Astrocyte (in vitro differentiated cells and primary cell): ENCODE measurements around the gene UPF2. TPM values are rescaled to one million over a fixed set of nuclear protein-coding genes. Genes with fewer than 3 reads are reported as not detected.

ENCODE experiments used
- DNase-seq: peaks from one replicate; pipeline ENCODE4 v3.0.0-alpha.2; 2010; ENCODE audit warnings: low read depth
- FAIRE-seq: peaks from 2 replicates; lab custom pipeline; 2011; peaks lifted over from hg19 to GRCh38; lab: Jason Lieb, UNC
- H2AFZ ChIP-seq: 2 replicates; pipeline ENCODE4 v1.6.0; 2012; ENCODE audit warnings: low read depth, low read length, inconsistent platforms
- H3K27ac ChIP-seq: 2 replicates; pipeline ENCODE4 v1.5.1; 2011; ENCODE audit warnings: low read depth, low read length, inconsistent platforms
- H3K27me3 ChIP-seq: 2 replicates; pipeline ENCODE4 v1.6.0; 2011; ENCODE audit warnings: low read length, inconsistent platforms; ENCODE audit not compliant: insufficient read depth
- H3K36me3 ChIP-seq: 2 replicates; pipeline ENCODE4 v1.5.1; 2011; ENCODE audit warnings: low read length, inconsistent platforms; ENCODE audit not compliant: insufficient read depth
- H3K4me1 ChIP-seq: 2 replicates; pipeline ENCODE4 v1.5.1; 2011; ENCODE audit warnings: low read length, inconsistent platforms; ENCODE audit not compliant: insufficient read depth
- H3K4me2 ChIP-seq: 2 replicates; pipeline ENCODE4 v1.6.0; 2012; ENCODE audit warnings: low read length, inconsistent platforms
- H3K4me3 ChIP-seq: 2 replicates; pipeline ENCODE4 v1.5.1; 2011; ENCODE audit warnings: low read depth, mild to moderate bottlenecking, low read length, inconsistent platforms; ENCODE audit not compliant: insufficient read depth
- H3K79me2 ChIP-seq: 2 replicates; pipeline ENCODE4 v1.6.0; 2012; ENCODE audit warnings: mild to moderate bottlenecking, low read length, inconsistent platforms; ENCODE audit not compliant: insufficient read depth
- H3K9ac ChIP-seq: 2 replicates; pipeline ENCODE4 v1.6.0; 2012; ENCODE audit warnings: mild to moderate bottlenecking, low read length, inconsistent platforms
- H3K9me3 ChIP-seq: 2 replicates; pipeline ENCODE4 v1.5.1; 2012; ENCODE audit warnings: low read depth, mild to moderate bottlenecking, low read length, inconsistent platforms; ENCODE audit not compliant: insufficient read depth
- H4K20me1 ChIP-seq: 2 replicates; pipeline ENCODE4 v1.6.0; 2012; ENCODE audit warnings: low read length, inconsistent platforms; ENCODE audit not compliant: insufficient read depth
- H3K27ac Mint-ChIP-seq: one replicate; pipeline ENCODE4 v1.8.0; 2021; ENCODE audit warnings: mild to moderate bottlenecking, mixed read lengths; ENCODE audit not compliant: unreplicated experiment
- H3K27me3 Mint-ChIP-seq: one replicate; pipeline ENCODE4 v1.8.0; 2021; ENCODE audit warnings: low read depth, mixed read lengths; ENCODE audit not compliant: unreplicated experiment
- H3K36me3 Mint-ChIP-seq: one replicate; pipeline ENCODE4 v1.8.0; 2021; ENCODE audit warnings: low read depth, mixed read lengths; ENCODE audit not compliant: unreplicated experiment
- H3K4me1 Mint-ChIP-seq: one replicate; pipeline ENCODE4 v1.8.0; 2021; ENCODE audit warnings: low read depth, mixed read lengths; ENCODE audit not compliant: unreplicated experiment
- H3K4me3 Mint-ChIP-seq: one replicate; pipeline ENCODE4 v1.8.0; 2021; ENCODE audit warnings: mild to moderate bottlenecking, moderate library complexity, mixed read lengths; ENCODE audit not compliant: unreplicated experiment
- H3K9me3 Mint-ChIP-seq: one replicate; pipeline ENCODE4 v1.8.0; 2021; ENCODE audit warnings: mild to moderate bottlenecking, mixed read lengths; ENCODE audit not compliant: unreplicated experiment
- CTCF ChIP-seq: IDR thresholded peaks from 2 replicates; pipeline ENCODE4 v1.5.1; 2011; ENCODE audit warnings: low read depth, mild to moderate bottlenecking, inconsistent platforms, low read length, moderate library complexity; ENCODE audit not compliant: insufficient read depth
- EZH2 ChIP-seq: IDR thresholded peaks from 2 replicates; pipeline ENCODE4 v1.6.1; 2012; ENCODE audit warnings: mild to moderate bottlenecking, low read length, inconsistent platforms; ENCODE audit not compliant: insufficient read depth
- total RNA-seq: library from RNA; stranded (reverse); gene quantifications from 2 replicates; pipeline ENCODE4 v1.2.1, GENCODE V29; 2021

UPF2 gene
- total RNA-seq, 1 donor from 2014 or later = 23.2 TPM

GRCh38 chr10:12020574-12020973 is 22.0 kb downstream of the UPF2 start:
- Mint-ChIP-seq H3K4me1 (no peaks in the 10 kb centered on the region), H3K36me3 (peaks cover 3% of the 10 kb centered on the region), H3K4me3 (no peak overlapping the region), H3K9me3 (no peaks in the 10 kb centered on the region), H3K27ac (no peak overlapping the region), H3K27me3 (no peaks in the 10 kb centered on the region)
- no peak overlapping the region for H3K4me2 ChIP-seq
- H3K9me3 ChIP-seq = no peaks in the 10 kb centered on the region
- no peaks in the 10 kb centered on the region for H3K4me1 ChIP-seq
- peaks cover 3% of the 10 kb centered on the region for H3K36me3 ChIP-seq
- peaks cover 35% of the 10 kb centered on the region for H4K20me1 ChIP-seq
- FAIRE-seq = no peak
- no peak overlapping the region for H3K9ac ChIP-seq
- no peak overlapping the region for H3K27ac ChIP-seq
- TF ChIP-seq CTCF = no peak
- no peak for TF ChIP-seq EZH2
- no peaks in the 10 kb centered on the region for H3K27me3 ChIP-seq
- H3K4me3 ChIP-seq = no peak overlapping the region
- DNase-seq = no peak
- H2AFZ ChIP-seq = no peak overlapping the region
- H3K79me2 ChIP-seq = peaks cover 52% of the 10 kb centered on the region

GRCh38 chr10:12019283-12019971 is 23.2 kb downstream of the UPF2 start:
- H3K4me2 ChIP-seq = no peak overlapping the region
- Mint-ChIP-seq H3K4me3 (no peak overlapping the region), H3K9me3 (no peaks in the 10 kb centered on the region), H3K4me1 (no peaks in the 10 kb centered on the region), H3K27ac (no peak overlapping the region), H3K27me3 (no peaks in the 10 kb centered on the region), H3K36me3 (peaks cover 3% of the 10 kb centered on the region)
- H3K36me3 ChIP-seq = peaks cover 3% of the 10 kb centered on the region
- peaks cover 44% of the 10 kb centered on the region for H3K79me2 ChIP-seq
- no peak overlapping the region for H3K4me3 ChIP-seq
- no peak for FAIRE-seq
- H3K9me3 ChIP-seq = no peaks in the 10 kb centered on the region
- H2AFZ ChIP-seq = no peak overlapping the region
- TF ChIP-seq EZH2 = no peak
- DNase-seq = no peak
- no peak overlapping the region for H3K27ac ChIP-seq
- H4K20me1 ChIP-seq = peaks cover 28% of the 10 kb centered on the region
- no peak overlapping the region for H3K9ac ChIP-seq
- H3K27me3 ChIP-seq = no peaks in the 10 kb centered on the region
- no peaks in the 10 kb centered on the region for H3K4me1 ChIP-seq

- Histone ChIP-seq H3K9ac (no peak overlapping the region), H3K4me1 (no peaks in the 10 kb centered on the region), H3K36me3 (peaks cover 3% of the 10 kb centered on the region), H3K9me3 (no peaks in the 10 kb centered on the region), H4K20me1 (peaks cover 31% of the 10 kb centered on the region), H3K27me3 (no peaks in the 10 kb centered on the region), H3K4me3 (no peak overlapping the region), H3K79me2 (peaks cover 44% of the 10 kb centered on the region), H2AFZ (no peak overlapping the region), H3K27ac (no peak overlapping the region), H3K4me2 (no peak overlapping the region)
- no peaks in the 10 kb centered on the region for H3K4me1 Mint-ChIP-seq
- TF ChIP-seq EZH2 (no peak), CTCF (no peak)
- FAIRE-seq = no peak
- peaks cover 3% of the 10 kb centered on the region for H3K36me3 Mint-ChIP-seq
- H3K27me3 Mint-ChIP-seq = no peaks in the 10 kb centered on the region
- DNase-seq = no peak
- no peak overlapping the region for H3K27ac Mint-ChIP-seq
- H3K9me3 Mint-ChIP-seq = no peaks in the 10 kb centered on the region
- no peak overlapping the region for H3K4me3 Mint-ChIP-seq
Observed at GRCh38 chr10:12018438-12019282, 23.9 kb downstream of the UPF2 start.
